Left kidney (tissue), 2 donors: ENCODE results near the gene ACACB. TPM values are rescaled to one million over a fixed set of nuclear protein-coding genes. Genes with fewer than 3 reads are reported as not detected.

Source experiments
- DNase-seq: peaks from one replicate; pipeline ENCODE4 v3.0.0-alpha.2; 2013
- polyA plus RNA-seq: library from polyadenylated mRNA; unstranded; fragments of 120-200 nt; gene quantifications from one replicate; pipeline ENCODE4 v1.2.1, GENCODE V29; 2013; ENCODE audit not compliant: insufficient read length

The ACACB gene
- polyA plus RNA-seq, 1 donor: 28.2 TPM

- no peak for DNase-seq
Measured at GRCh38 chr12:109255377-109255776, 139.0 kb downstream of the ACACB start.

GRCh38 chr12:109256011-109256410 lies 139.6 kb downstream of the ACACB start:
- DNase-seq: no peak

GRCh38 chr12:109258201-109258600 lies 141.8 kb downstream of the ACACB start:
- no peak for DNase-seq

- no peak for DNase-seq
Measured at GRCh38 chr12:109258607-109259544, 142.5 kb downstream of the ACACB start.

- DNase-seq: no peak
Measured at GRCh38 chr12:109259545-109259895, 143.1 kb downstream of the ACACB start.

GRCh38 chr12:109261087-109261486 lies 144.7 kb downstream of the ACACB start:
- no peak for DNase-seq

GRCh38 chr12:109261939-109262338 lies 145.6 kb downstream of the ACACB start:
- DNase-seq: no peak

GRCh38 chr12:109263439-109263838 lies 147.1 kb downstream of the ACACB start:
- DNase-seq: no peak

- DNase-seq: peak; percentile 71
Measured at GRCh38 chr12:109264095-109264942, 147.9 kb downstream of the ACACB start.

- DNase-seq: no peak
Measured at GRCh38 chr12:109264943-109265650, 148.7 kb downstream of the ACACB start.

GRCh38 chr12:109266106-109266879 lies 149.9 kb downstream of the ACACB start:
- DNase-seq: no peak

- DNase-seq: no peak
Measured at GRCh38 chr12:109267361-109267760, 151.0 kb downstream of the ACACB start.

- DNase-seq: no peak
Measured at GRCh38 chr12:109268896-109269295, 152.5 kb downstream of the ACACB start.

- no peak for DNase-seq
Measured at GRCh38 chr12:109269428-109269827, 153.0 kb downstream of the ACACB start.

GRCh38 chr12:109270494-109270893 lies 154.1 kb downstream of the ACACB start:
- no peak for DNase-seq

GRCh38 chr12:109271418-109271817 lies 155.0 kb downstream of the ACACB start:
- no peak for DNase-seq

- no peak for DNase-seq
Measured at GRCh38 chr12:109273354-109273753, 157.0 kb downstream of the ACACB start.

GRCh38 chr12:109274381-109274780 lies 158.0 kb downstream of the ACACB start:
- no peak for DNase-seq

- no peak for DNase-seq
Measured at GRCh38 chr12:109275173-109275572, 158.8 kb downstream of the ACACB start.

GRCh38 chr12:109276160-109276559 lies 159.8 kb downstream of the ACACB start:
- DNase-seq: no peak

GRCh38 chr12:109277255-109277898 lies 161.0 kb downstream of the ACACB start:
- no peak for DNase-seq
